Measurements from ENCODE around the gene RPS3. TPM values are rescaled to one million over a fixed set of nuclear protein-coding genes. Genes with fewer than 3 reads are reported as not detected.

Gene RPS3
- polyA plus RNA-seq, 3 donors = 1,248 to 1,563 (median 1,448) TPM

DNA sequence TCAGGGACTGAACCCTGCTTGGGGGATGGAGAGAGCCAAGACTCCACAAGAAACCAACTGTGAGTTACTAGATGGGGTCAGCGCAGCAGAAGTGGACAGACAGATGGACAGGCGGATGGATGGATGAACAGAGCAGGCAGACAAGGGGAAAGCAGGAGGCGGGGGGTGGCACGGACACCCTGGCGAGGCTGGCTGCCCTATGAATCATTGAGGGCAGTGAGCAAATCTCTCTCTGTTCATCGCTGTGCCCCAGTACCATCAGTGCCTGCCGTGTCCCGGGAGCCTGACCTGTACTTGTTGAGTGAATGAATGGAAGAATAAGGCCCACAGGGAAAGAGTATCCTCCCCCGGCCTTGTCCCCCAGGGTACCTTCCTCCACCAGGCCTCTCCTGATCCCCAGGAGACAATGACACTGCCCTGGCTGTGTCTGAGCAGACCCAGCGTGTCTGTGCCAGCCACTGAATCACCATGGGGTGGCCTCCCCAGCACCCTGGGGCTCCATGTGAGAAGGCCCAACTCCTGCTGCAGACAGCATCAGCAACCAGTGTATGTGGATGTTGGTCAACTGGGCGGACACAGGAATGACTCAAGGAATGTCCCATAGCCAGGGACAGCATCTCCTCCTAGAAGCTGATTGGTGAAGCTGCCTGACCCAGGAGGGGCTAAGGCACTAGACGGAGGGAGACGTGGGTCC, 38.8 kb downstream of the RPS3 start:
- intact Hi-C loops (cut with micrococcal nuclease) = no loop called here

DNA sequence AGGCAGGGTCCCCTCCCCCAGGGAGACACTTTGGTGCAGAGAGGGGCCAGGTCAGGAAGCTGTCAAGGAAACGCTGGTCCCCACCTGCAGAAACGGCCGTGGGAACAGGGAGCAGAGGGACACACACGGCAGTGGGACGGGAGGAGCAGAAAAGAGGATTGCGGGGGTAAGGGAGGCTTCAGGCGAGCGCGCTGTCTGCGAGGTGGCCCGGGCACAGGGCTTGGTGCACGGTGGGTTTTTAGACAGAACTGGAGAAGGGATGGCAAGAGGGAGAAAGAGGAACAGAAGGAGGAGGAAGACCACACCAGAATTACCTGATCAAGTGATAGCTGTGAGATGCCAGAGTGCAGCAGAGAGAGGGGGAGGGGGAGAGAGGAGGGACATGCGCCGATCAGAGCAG, 39.7 kb downstream of the RPS3 start:
- Histone ChIP-seq H3K27me3 (ENCODE audit: control insufficient read depth in 2 of 2, insufficient read depth in 2 of 2, low read length in 2 of 2) (no peaks in the 10 kb centered on the region), H3K9ac (ENCODE audit: insufficient read depth, low read length, poor library complexity, severe bottlenecking) (peak overlapping the region; percentile 1)
- H3K4me3 Mint-ChIP-seq = no peak overlapping the region

More for the DNA sequence above, 38.8 kb downstream of the RPS3 start:
- Mint-ChIP-seq H3K4me1 (no peaks in the 10 kb centered on the region), H3K27me3 (ENCODE audit: low read depth in 3 of 3) (peaks cover 8 to 11% (median 10%) of the 10 kb centered on the region in 3 donors), H3K4me3 (no peak overlapping the region), H3K27ac (peak overlapping the region in 2 of 7 donors; percentile 0 to 22), H3K9me3 (no peaks in the 10 kb centered on the region), H3K36me3 (peaks cover 34 to 39% of the 10 kb centered on the region in 2 donors)
- H3K79me2 ChIP-seq (ENCODE audit: insufficient read depth, low read length) = no peaks in the 10 kb centered on the region
- H3K4me1 ChIP-seq (ENCODE audit: control insufficient read depth in 1 of 2, insufficient read depth in 2 of 2, low read length in 2 of 2) = no peaks in the 10 kb centered on the region
- peaks cover 0 to 7% of the 10 kb centered on the region in 2 donors for H3K27me3 ChIP-seq (ENCODE audit: control insufficient read depth in 2 of 2, insufficient read depth in 2 of 2, low read length in 2 of 2)
- H3K4me3 ChIP-seq (replicated peaks in 1 of 3; ENCODE audit: low read depth in 2 of 3, low read length in 3 of 3) = no peak overlapping the region
- TF ChIP-seq, protein P1, sequence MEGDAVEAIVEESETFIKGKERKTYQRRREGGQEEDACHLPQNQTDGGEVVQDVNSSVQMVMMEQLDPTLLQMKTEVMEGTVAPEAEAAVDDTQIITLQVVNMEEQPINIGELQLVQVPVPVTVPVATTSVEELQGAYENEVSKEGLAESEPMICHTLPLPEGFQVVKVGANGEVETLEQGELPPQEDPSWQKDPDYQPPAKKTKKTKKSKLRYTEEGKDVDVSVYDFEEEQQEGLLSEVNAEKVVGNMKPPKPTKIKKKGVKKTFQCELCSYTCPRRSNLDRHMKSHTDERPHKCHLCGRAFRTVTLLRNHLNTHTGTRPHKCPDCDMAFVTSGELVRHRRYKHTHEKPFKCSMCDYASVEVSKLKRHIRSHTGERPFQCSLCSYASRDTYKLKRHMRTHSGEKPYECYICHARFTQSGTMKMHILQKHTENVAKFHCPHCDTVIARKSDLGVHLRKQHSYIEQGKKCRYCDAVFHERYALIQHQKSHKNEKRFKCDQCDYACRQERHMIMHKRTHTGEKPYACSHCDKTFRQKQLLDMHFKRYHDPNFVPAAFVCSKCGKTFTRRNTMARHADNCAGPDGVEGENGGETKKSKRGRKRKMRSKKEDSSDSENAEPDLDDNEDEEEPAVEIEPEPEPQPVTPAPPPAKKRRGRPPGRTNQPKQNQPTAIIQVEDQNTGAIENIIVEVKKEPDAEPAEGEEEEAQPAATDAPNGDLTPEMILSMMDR (IDR thresholded peaks at IDR 0.05) = no peak
- no peak overlapping the region for H3K4me2 ChIP-seq (replicated peaks; ENCODE audit: extremely low read depth, low read length, poor library complexity, severe bottlenecking)
- H3K9me3 ChIP-seq (replicated peaks in 1 of 2; ENCODE audit: control insufficient read depth in 1 of 2, insufficient read depth in 1 of 2, low read length in 2 of 2) = no peaks in the 10 kb centered on the region
- H4K20me1 ChIP-seq (ENCODE audit: insufficient read depth, low read length) = no peaks in the 10 kb centered on the region
- no peak overlapping the region for H3K9ac ChIP-seq (ENCODE audit: insufficient read depth, low read length, poor library complexity, severe bottlenecking)
- no peak overlapping the region for H3K27ac ChIP-seq (ENCODE audit: low read depth in 1 of 2, low read length in 2 of 2)
- H2AFZ ChIP-seq (ENCODE audit: insufficient read depth, low read depth, low read length, poor library complexity, severe bottlenecking) = no peak overlapping the region
- 97% methylated on average over 9 of the region's 13 CpGs for WGBS (ENCODE audit: insufficient coverage)
- peaks cover 0 to 18% of the 10 kb centered on the region in 2 donors for H3K36me3 ChIP-seq (replicated peaks in 1 of 2; ENCODE audit: control insufficient read depth in 1 of 2, insufficient read depth in 2 of 2, low read length in 2 of 2)
- no peak for DNase-seq

More for the DNA sequence above, 39.7 kb downstream of the RPS3 start:
- DNase-seq = no peak
- no peak overlapping the region for H3K4me3 ChIP-seq (replicated peaks in 1 of 3; ENCODE audit: low read depth in 2 of 3, low read length in 3 of 3)
- 66% methylated on average over 12 of the region's 14 CpGs for WGBS (ENCODE audit: insufficient coverage)
- no peaks in the 10 kb centered on the region for H4K20me1 ChIP-seq (ENCODE audit: insufficient read depth, low read length)
- TF ChIP-seq, protein P1 (IDR thresholded peaks at IDR 0.05) = no peak
- H3K79me2 ChIP-seq (ENCODE audit: insufficient read depth, low read length) = no peaks in the 10 kb centered on the region
- H3K36me3 ChIP-seq (replicated peaks in 1 of 2; ENCODE audit: control insufficient read depth in 1 of 2, insufficient read depth in 2 of 2, low read length in 2 of 2) = peaks cover 0 to 18% of the 10 kb centered on the region in 2 donors
- H3K27ac Mint-ChIP-seq = no peak overlapping the region
- H2AFZ ChIP-seq (ENCODE audit: insufficient read depth, low read depth, low read length, poor library complexity, severe bottlenecking) = no peak overlapping the region
- no peaks in the 10 kb centered on the region for H3K9me3 Mint-ChIP-seq
- no peak overlapping the region for H3K4me2 ChIP-seq (replicated peaks; ENCODE audit: extremely low read depth, low read length, poor library complexity, severe bottlenecking)
- peaks cover 34 to 37% of the 10 kb centered on the region in 2 donors for H3K36me3 Mint-ChIP-seq
- no peaks in the 10 kb centered on the region for H3K4me1 ChIP-seq (ENCODE audit: control insufficient read depth in 1 of 2, insufficient read depth in 2 of 2, low read length in 2 of 2)
- H3K27ac ChIP-seq (ENCODE audit: low read depth in 1 of 2, low read length in 2 of 2) = no peak overlapping the region
- intact Hi-C loops (cut with micrococcal nuclease) = no loop called here
- no peaks in the 10 kb centered on the region for H3K9me3 ChIP-seq (replicated peaks in 1 of 2; ENCODE audit: control insufficient read depth in 1 of 2, insufficient read depth in 1 of 2, low read length in 2 of 2)
- peaks cover under 1 to 6% (median 3%) of the 10 kb centered on the region in 3 donors for H3K27me3 Mint-ChIP-seq (ENCODE audit: low read depth in 3 of 3)
- no peaks in the 10 kb centered on the region for H3K4me1 Mint-ChIP-seq

All from CD14-positive monocyte (primary cell).